ENCODE data around the gene VSIG10L.

VSIG10L gene

GRCh38 chr19:51359294-51359693, 17.4 kb upstream of the VSIG10L start:
- TF ChIP-seq FOXM1 (IDR thresholded peaks at IDR 0.05; ENCODE audit: borderline replicate concordance, low read depth) = no peak
- no peak for TF ChIP-seq RAD21 (IDR thresholded peaks at IDR 0.05; ENCODE audit: low read depth)
- no peak for TF ChIP-seq TEAD4 (IDR thresholded peaks at IDR 0.05)
- no peak for TF ChIP-seq TCF12 (IDR thresholded peaks at IDR 0.05; ENCODE audit: low read depth)
- no peak for TF ChIP-seq USF1 (IDR thresholded peaks at IDR 0.05)
- TF ChIP-seq MAX (IDR thresholded peaks at IDR 0.05) = no peak
- TF ChIP-seq CREB1 (IDR thresholded peaks at IDR 0.05; ENCODE audit: low read depth) = no peak
- no peak for TF ChIP-seq EGR1 (IDR thresholded peaks at IDR 0.05)
- no peak for TF ChIP-seq TAF1 (IDR thresholded peaks at IDR 0.05; ENCODE audit: low read depth)

- TF ChIP-seq TCF12 (IDR thresholded peaks at IDR 0.05; ENCODE audit: low read depth) (no peak), FOXM1 (IDR thresholded peaks at IDR 0.05; ENCODE audit: borderline replicate concordance, low read depth) (no peak), RAD21 (IDR thresholded peaks at IDR 0.05; ENCODE audit: low read depth) (no peak)
Measured at GRCh38 chr19:51357952-51358351, 16.0 kb upstream of the VSIG10L start.

- no peak for TF ChIP-seq NFIC (IDR thresholded peaks at IDR 0.05)
Measured at GRCh38 chr19:51356159-51356801, 14.3 kb upstream of the VSIG10L start.

- TF ChIP-seq EGR1 (IDR thresholded peaks at IDR 0.05) (no peak), CREB1 (IDR thresholded peaks at IDR 0.05; ENCODE audit: low read depth) (no peak), TCF12 (IDR thresholded peaks at IDR 0.05; ENCODE audit: low read depth) (no peak), YY1 (IDR thresholded peaks at IDR 0.05; ENCODE audit: low read depth) (no peak), MAX (IDR thresholded peaks at IDR 0.05) (no peak)
Measured at GRCh38 chr19:51354742-51355148, 12.8 kb upstream of the VSIG10L start.

GRCh38 chr19:51354103-51354741, 12.3 kb upstream of the VSIG10L start:
- no peak for TF ChIP-seq MAX (IDR thresholded peaks at IDR 0.05)
- TF ChIP-seq NFIC (IDR thresholded peaks at IDR 0.05) = no peak
- TF ChIP-seq YY1 (IDR thresholded peaks at IDR 0.05; ENCODE audit: low read depth) = no peak
- TF ChIP-seq USF1 (IDR thresholded peaks at IDR 0.05) = no peak
- TF ChIP-seq TEAD4 (IDR thresholded peaks at IDR 0.05) = no peak
- TF ChIP-seq EGR1 (IDR thresholded peaks at IDR 0.05) = no peak
- TF ChIP-seq RAD21 (IDR thresholded peaks at IDR 0.05; ENCODE audit: low read depth) = no peak
- TF ChIP-seq CREB1 (IDR thresholded peaks at IDR 0.05; ENCODE audit: low read depth) = no peak
- no peak for TF ChIP-seq FOXM1 (IDR thresholded peaks at IDR 0.05; ENCODE audit: borderline replicate concordance, low read depth)
- no peak for TF ChIP-seq CEBPB (IDR thresholded peaks at IDR 0.05)
- TF ChIP-seq TAF1 (IDR thresholded peaks at IDR 0.05; ENCODE audit: low read depth) = no peak
- TF ChIP-seq EP300 (IDR thresholded peaks at IDR 0.05; ENCODE audit: borderline replicate concordance) = no peak
- no peak for TF ChIP-seq ZBTB7A (IDR thresholded peaks at IDR 0.05; ENCODE audit: low read depth)
- TF ChIP-seq TCF12 (IDR thresholded peaks at IDR 0.05; ENCODE audit: low read depth) = no peak
- TF ChIP-seq REST (IDR thresholded peaks at IDR 0.05; ENCODE audit: low read depth) = no peak

- TF ChIP-seq CREB1 (IDR thresholded peaks at IDR 0.05; ENCODE audit: low read depth) (no peak), FOXM1 (IDR thresholded peaks at IDR 0.05; ENCODE audit: borderline replicate concordance, low read depth) (no peak), EGR1 (IDR thresholded peaks at IDR 0.05) (no peak), CEBPB (IDR thresholded peaks at IDR 0.05) (no peak), RAD21 (IDR thresholded peaks at IDR 0.05; ENCODE audit: low read depth) (no peak), TAF1 (IDR thresholded peaks at IDR 0.05; ENCODE audit: low read depth) (no peak), TCF12 (IDR thresholded peaks at IDR 0.05; ENCODE audit: low read depth) (no peak), USF1 (IDR thresholded peaks at IDR 0.05) (no peak), EP300 (IDR thresholded peaks at IDR 0.05; ENCODE audit: borderline replicate concordance) (no peak), MAX (IDR thresholded peaks at IDR 0.05) (no peak), YY1 (IDR thresholded peaks at IDR 0.05; ENCODE audit: low read depth) (no peak)
Measured at GRCh38 chr19:51352783-51353360, 10.9 kb upstream of the VSIG10L start.
